HUES48 (cell line): ENCODE data around the gene JAM3.
A peak's percentile ranks its signal among the peaks of the same experiment; 100 is the strongest.

Source experiments
- H3K27ac ChIP-seq: one replicate; pipeline ENCODE4 v1.7.0; 2013; ENCODE audit warnings: low read depth, low read length, inconsistent platforms
- H3K27me3 ChIP-seq: 2 replicates; pipeline ENCODE4 v1.6.1; 2013; ENCODE audit warnings: mild to moderate bottlenecking, low read length; ENCODE audit not compliant: control insufficient read depth, insufficient read depth
- H3K36me3 ChIP-seq: 2 replicates; pipeline ENCODE4 v1.6.1; 2013; ENCODE audit warnings: low read length; ENCODE audit not compliant: control insufficient read depth, insufficient read depth
- H3K4me1 ChIP-seq: 2 replicates; pipeline ENCODE4 v1.6.1; 2013; ENCODE audit warnings: mild to moderate bottlenecking, low read length; ENCODE audit not compliant: control insufficient read depth, insufficient read depth
- H3K4me3 ChIP-seq: 2 replicates; pipeline ENCODE4 v1.5.1; 2013; ENCODE audit warnings: mild to moderate bottlenecking, low read depth, low read length
- H3K9ac ChIP-seq: 2 replicates; pipeline ENCODE4 v1.6.1; 2013; ENCODE audit warnings: mild to moderate bottlenecking, low read depth, low read length, moderate library complexity
- H3K9me3 ChIP-seq: 2 replicates; pipeline ENCODE4 v1.6.1; 2013; ENCODE audit warnings: low read length; ENCODE audit not compliant: control insufficient read depth, insufficient read depth

JAM3 gene

GRCh38 chr11:134048028-134048427 is 20.8 kb upstream of the JAM3 start:
- H3K4me1 ChIP-seq: 0 out of 2 replicates have a peak, but pooled peaks cover 3% of the 10 kb centered on the region
- H3K27ac ChIP-seq: no peak overlapping the region
- no peaks in the 10 kb centered on the region for H3K9me3 ChIP-seq
- no peaks in the 10 kb centered on the region for H3K36me3 ChIP-seq
- peaks cover 2% of the 10 kb centered on the region; the same call in 1 of the 2 replicates for H3K27me3 ChIP-seq
- H3K4me3 ChIP-seq: no peak overlapping the region
- no peak overlapping the region for H3K9ac ChIP-seq

- H3K27ac ChIP-seq: peak overlapping the region; percentile 6
Observed at GRCh38 chr11:134049303-134049702, 19.6 kb upstream of the JAM3 start.

GRCh38 chr11:134050541-134051383 is 18.1 kb upstream of the JAM3 start:
- Histone ChIP-seq H3K4me3 (peak overlapping the region; percentile 40; the same call in 1 of the 2 replicates), H3K4me1 (peaks cover 8% of the 10 kb centered on the region; the same call in 1 of the 2 replicates), H3K9me3 (no peaks in the 10 kb centered on the region), H3K9ac (no peak overlapping the region), H3K36me3 (no peaks in the 10 kb centered on the region), H3K27me3 (peaks cover 5% of the 10 kb centered on the region), H3K27ac (no peak overlapping the region)

More at GRCh38 chr11:134049303-134049702, 19.6 kb upstream of the JAM3 start:
- Histone ChIP-seq H3K9ac (no peak overlapping the region), H3K4me1 (peaks cover 8% of the 10 kb centered on the region; the same call in 1 of the 2 replicates), H3K36me3 (no peaks in the 10 kb centered on the region), H3K9me3 (no peaks in the 10 kb centered on the region), H3K4me3 (no peak overlapping the region), H3K27me3 (peaks cover 5% of the 10 kb centered on the region)

DNA sequence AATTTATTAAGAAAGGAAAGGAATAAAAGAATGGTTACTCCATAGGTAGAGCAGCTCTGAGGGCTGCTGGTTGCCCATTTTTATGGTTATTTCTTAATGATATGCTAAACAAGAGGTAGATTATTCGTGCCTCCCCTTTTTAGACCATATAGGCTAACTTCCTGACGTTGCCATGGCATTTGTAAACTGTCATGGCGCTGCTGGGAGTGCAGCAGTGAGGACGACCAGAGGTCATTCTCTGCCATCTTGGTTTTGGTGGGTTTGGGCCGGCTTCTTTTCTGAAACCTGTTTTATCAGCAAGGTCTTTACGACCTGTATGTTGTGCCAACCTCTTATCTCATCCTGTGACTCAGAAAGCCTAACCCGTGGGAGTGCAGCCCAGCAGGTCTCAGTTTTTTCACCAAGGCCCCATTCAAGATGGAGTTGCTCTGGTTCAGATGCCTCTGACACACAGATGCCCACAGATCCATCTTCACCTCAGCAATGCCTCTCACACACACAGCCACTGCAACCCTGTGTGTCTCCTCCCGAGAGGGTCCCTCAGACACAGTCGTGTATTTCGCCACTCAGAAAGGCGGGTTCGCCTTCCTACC is 16.4 kb upstream of the JAM3 start:
- no peak overlapping the region for H3K9ac ChIP-seq
- no peaks in the 10 kb centered on the region for H3K9me3 ChIP-seq
- H3K27me3 ChIP-seq: peaks cover 3% of the 10 kb centered on the region; the same call in 1 of the 2 replicates
- no peak overlapping the region for H3K27ac ChIP-seq
- no peaks in the 10 kb centered on the region for H3K36me3 ChIP-seq
- peaks cover 8% of the 10 kb centered on the region; the same call in 1 of the 2 replicates for H3K4me1 ChIP-seq
- H3K4me3 ChIP-seq: no peak overlapping the region

GRCh38 chr11:134052988-134053945 is 15.6 kb upstream of the JAM3 start:
- Histone ChIP-seq H3K9ac (no peak overlapping the region), H3K4me1 (peaks cover 8% of the 10 kb centered on the region; the same call in 1 of the 2 replicates), H3K27me3 (peaks cover 3% of the 10 kb centered on the region; the same call in 1 of the 2 replicates), H3K9me3 (no peaks in the 10 kb centered on the region), H3K4me3 (no peak overlapping the region), H3K27ac (no peak overlapping the region), H3K36me3 (no peaks in the 10 kb centered on the region)

GRCh38 chr11:134055029-134055428 is 13.8 kb upstream of the JAM3 start:
- H3K4me1 ChIP-seq: peaks cover 8% of the 10 kb centered on the region; the same call in 1 of the 2 replicates
- no peaks in the 10 kb centered on the region for H3K36me3 ChIP-seq
- no peak overlapping the region for H3K4me3 ChIP-seq
- peaks cover 3% of the 10 kb centered on the region; the same call in 1 of the 2 replicates for H3K27me3 ChIP-seq
- no peaks in the 10 kb centered on the region for H3K9me3 ChIP-seq
- no peak overlapping the region for H3K9ac ChIP-seq
- H3K27ac ChIP-seq: no peak overlapping the region

DNA sequence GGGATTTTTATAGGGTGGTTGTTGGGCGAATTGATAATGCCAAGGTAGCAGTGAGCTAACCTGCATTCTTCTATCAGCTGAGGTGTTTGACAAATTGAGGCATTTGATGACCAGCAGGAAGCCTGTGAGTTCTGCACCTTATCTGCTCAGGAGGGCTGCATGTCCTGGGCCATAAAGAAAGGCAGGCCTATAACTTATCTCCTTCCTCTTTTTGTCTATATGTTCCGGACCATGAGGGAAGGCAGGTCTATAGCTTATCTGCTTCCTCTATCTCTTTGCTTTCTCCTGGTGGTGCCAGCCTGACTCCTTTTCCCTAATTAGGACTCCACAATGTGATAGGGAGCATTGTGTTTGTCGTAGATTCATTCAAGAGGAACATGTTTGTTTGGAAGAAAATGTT is 8.6 kb upstream of the JAM3 start:
- Histone ChIP-seq H3K36me3 (no peaks in the 10 kb centered on the region), H3K27ac (no peak overlapping the region), H3K9me3 (no peaks in the 10 kb centered on the region), H3K27me3 (no peaks in the 10 kb centered on the region), H3K4me3 (no peak overlapping the region), H3K9ac (no peak overlapping the region), H3K4me1 (no peaks in the 10 kb centered on the region)

GRCh38 chr11:134062265-134063123 is 6.4 kb upstream of the JAM3 start:
- Histone ChIP-seq H3K4me3 (no peak overlapping the region), H3K27ac (no peak overlapping the region), H3K27me3 (peaks cover under 1% of the 10 kb centered on the region), H3K4me1 (peaks cover 6% of the 10 kb centered on the region; the same call in 1 of the 2 replicates), H3K9ac (no peak overlapping the region), H3K9me3 (no peaks in the 10 kb centered on the region), H3K36me3 (no peaks in the 10 kb centered on the region)

- no peak overlapping the region for H3K4me3 ChIP-seq
- H3K27ac ChIP-seq: no peak overlapping the region
- peaks cover 6% of the 10 kb centered on the region; the same call in 1 of the 2 replicates for H3K4me1 ChIP-seq
- no peaks in the 10 kb centered on the region for H3K36me3 ChIP-seq
- no peak overlapping the region for H3K9ac ChIP-seq
- H3K9me3 ChIP-seq: no peaks in the 10 kb centered on the region
- H3K27me3 ChIP-seq: peaks cover 7% of the 10 kb centered on the region
Observed at GRCh38 chr11:134063124-134063495, 5.8 kb upstream of the JAM3 start.
